GM23338 (cell line): ENCODE results near the gene MKLN1. TPM values are rescaled to one million over a fixed set of nuclear protein-coding genes. Genes with fewer than 3 reads are reported as not detected.

ENCODE experiments used
- ATAC-seq: fragments of 200-7000 bp; cut with Tn5 transposase; 3 replicates; pipeline ENCODE4 v1.9.1; 2020
- DNase-seq: peaks from one replicate; pipeline ENCODE4 v3.0.0-alpha.2; 2015; ENCODE audit warnings: low spot score
- H2AFZ ChIP-seq: fragments of 200-600 bp; sonication (generic); 2 replicates; pipeline ENCODE4 v1.8.0; 2016; ENCODE audit warnings: antibody characterized with exemption, mild to moderate bottlenecking, moderate library complexity
- H3F3A ChIP-seq: fragments of 200-600 bp; sonication (generic); replicated peaks from 2 replicates; pipeline ENCODE4 v1.8.0; 2017; ENCODE audit warnings: antibody characterized with exemption, mixed run types, low read depth
- H3K27ac ChIP-seq: fragments of 200-600 bp; sonication (generic); 2 replicates; pipeline ENCODE4 v1.6.1; 2016; ENCODE audit warnings: low read depth
- H3K27me3 ChIP-seq: fragments of 200-600 bp; sonication (generic); 2 replicates; pipeline ENCODE4 v1.8.0; 2016; ENCODE audit warnings: mild to moderate bottlenecking, mixed run types, moderate library complexity; ENCODE audit not compliant: insufficient read depth
- H3K36me3 ChIP-seq: fragments of 200-600 bp; sonication (generic); 2 replicates; pipeline ENCODE4 v1.8.0; 2016; ENCODE audit warnings: mild to moderate bottlenecking; ENCODE audit not compliant: insufficient read depth
- H3K4me1 ChIP-seq: fragments of 200-600 bp; sonication (generic); 2 replicates; pipeline ENCODE4 v1.8.0; 2016; ENCODE audit warnings: mild to moderate bottlenecking, moderate library complexity; ENCODE audit not compliant: insufficient read depth
- H3K4me2 ChIP-seq: fragments of 200-600 bp; sonication (generic); 2 replicates; pipeline ENCODE4 v1.7.1; 2017; ENCODE audit warnings: mixed run types
- H3K4me3 ChIP-seq: fragments of 200-600 bp; sonication (generic); 2 replicates; pipeline ENCODE4 v1.6.1; 2016; ENCODE audit warnings: mixed run types
- H3K79me2 ChIP-seq: fragments of 200-600 bp; sonication (generic); replicated peaks from 2 replicates; pipeline ENCODE4 v1.8.0; 2017; ENCODE audit warnings: mild to moderate bottlenecking; ENCODE audit not compliant: insufficient read depth
- H3K9me2 ChIP-seq: fragments of 200-600 bp; sonication (generic); 2 replicates; pipeline ENCODE4 v1.8.0; 2017; ENCODE audit not compliant: insufficient read depth
- H4K20me1 ChIP-seq: fragments of 200-600 bp; sonication (generic); replicated peaks from 2 replicates; pipeline ENCODE4 v1.8.0; 2017; ENCODE audit warnings: mild to moderate bottlenecking; ENCODE audit not compliant: insufficient read depth
- H3K27ac Mint-ChIP-seq: 2 replicates; pipeline ENCODE4 v1.8.0; 2020; ENCODE audit warnings: inconsistent platforms, mild to moderate bottlenecking, moderate library complexity, mixed read lengths
- H3K27me3 Mint-ChIP-seq: 3 replicates; pipeline ENCODE4 v1.8.0; 2022; ENCODE audit warnings: low read depth, mild to moderate bottlenecking, moderate library complexity, mixed read lengths, inconsistent platforms; ENCODE audit not compliant: insufficient read depth, poor library complexity
- H3K36me3 Mint-ChIP-seq: 3 replicates; pipeline ENCODE4 v1.8.0; 2021; ENCODE audit warnings: low read depth, mild to moderate bottlenecking, inconsistent platforms, moderate library complexity, mixed read lengths
- H3K4me1 Mint-ChIP-seq: 3 replicates; pipeline ENCODE4 v1.8.0; 2020; ENCODE audit warnings: mild to moderate bottlenecking, inconsistent platforms, mixed read lengths
- H3K4me3 Mint-ChIP-seq: 3 replicates; pipeline ENCODE4 v1.8.0; 2021; ENCODE audit warnings: moderate library complexity, mild to moderate bottlenecking, inconsistent platforms, mixed read lengths
- H3K9me3 Mint-ChIP-seq: 3 replicates; pipeline ENCODE4 v1.8.0; 2020; ENCODE audit warnings: moderate library complexity, mild to moderate bottlenecking, inconsistent platforms, mixed read lengths
- EZH2 ChIP-seq: fragments of 200-600 bp; sonication (generic); IDR thresholded peaks from one replicate; pipeline ENCODE4 v1.8.0; 2017; ENCODE audit warnings: antibody characterized with exemption, mild to moderate bottlenecking, low read depth; ENCODE audit not compliant: unreplicated experiment
- EZH2phosphoT487 ChIP-seq: fragments of 200-600 bp; sonication (generic); IDR thresholded peaks from one replicate; pipeline ENCODE4 v1.8.1; 2018; ENCODE audit warnings: antibody characterized with exemption; ENCODE audit not compliant: unreplicated experiment
- JUNB ChIP-seq: IDR thresholded peaks from one replicate; pipeline ENCODE4 v1.6.1; 2016; ENCODE audit warnings: antibody characterized with exemption; ENCODE audit not compliant: unreplicated experiment
- NANOG ChIP-seq: IDR thresholded peaks from 2 replicates; pipeline ENCODE4 v1.6.1; 2016; ENCODE audit warnings: antibody characterized with exemption, borderline replicate concordance
- ZNF114 ChIP-seq: fragments of 250-450 bp; sonication (Bioruptor Pico); IDR thresholded peaks from 2 replicates; pipeline ENCODE4 v1.5.0; 2020; ENCODE audit warnings: mild to moderate bottlenecking, moderate library complexity
- ZNF331 ChIP-seq: fragments of 250-450 bp; sonication (Bioruptor Pico); IDR thresholded peaks from 2 replicates; pipeline ENCODE4 v1.5.0; 2020; ENCODE audit warnings: low read depth, mild to moderate bottlenecking, moderate library complexity
- polyA plus RNA-seq: library from polyadenylated mRNA; unstranded; fragments of >200 nt; fragmentation: Nextera tagmentation; extraction: Ambion mirVana; gene quantifications from 2 replicates; pipeline ENCODE4 v1.2.1, GENCODE V29; 2016
- total RNA-seq: library from RNA; depleted of rRNA; stranded (reverse); fragments of >200 nt; shearing (Covaris generic); gene quantifications from 2 replicates; pipeline ENCODE4 v1.2.3, GENCODE V29; 2014
- TF ChIP-seq, protein P1 (sequence below): fragments of 250-450 bp; sonication (Bioruptor Pico); IDR thresholded peaks from 2 replicates; pipeline ENCODE4 v1.5.0; 2020; ENCODE audit warnings: mild to moderate bottlenecking, moderate library complexity

The MKLN1 gene
- total and polyA plus RNA-seq, 2 experiments from 2014 or later: 25.3 to 46.5 TPM

DNA sequence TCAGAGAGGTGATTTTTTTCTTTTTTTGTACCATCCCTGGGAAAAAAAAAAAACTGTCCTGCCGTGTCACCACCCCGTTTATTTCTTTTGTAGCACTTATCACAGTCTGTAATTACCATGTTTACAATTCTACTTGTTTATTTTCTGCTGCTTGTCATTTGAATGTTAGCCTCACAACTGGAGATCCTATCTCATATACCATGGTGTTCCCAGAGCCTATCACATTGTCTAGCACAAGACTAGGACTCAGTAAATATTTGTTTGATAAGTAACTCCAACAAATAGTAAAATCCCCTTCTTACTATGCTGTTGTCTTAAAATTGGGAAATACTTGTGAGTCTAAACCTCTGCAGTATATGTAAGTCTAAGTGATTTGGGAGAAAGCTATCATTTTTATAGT is 36.0 kb downstream of the MKLN1 start (continued):
- TF ChIP-seq, protein P1, sequence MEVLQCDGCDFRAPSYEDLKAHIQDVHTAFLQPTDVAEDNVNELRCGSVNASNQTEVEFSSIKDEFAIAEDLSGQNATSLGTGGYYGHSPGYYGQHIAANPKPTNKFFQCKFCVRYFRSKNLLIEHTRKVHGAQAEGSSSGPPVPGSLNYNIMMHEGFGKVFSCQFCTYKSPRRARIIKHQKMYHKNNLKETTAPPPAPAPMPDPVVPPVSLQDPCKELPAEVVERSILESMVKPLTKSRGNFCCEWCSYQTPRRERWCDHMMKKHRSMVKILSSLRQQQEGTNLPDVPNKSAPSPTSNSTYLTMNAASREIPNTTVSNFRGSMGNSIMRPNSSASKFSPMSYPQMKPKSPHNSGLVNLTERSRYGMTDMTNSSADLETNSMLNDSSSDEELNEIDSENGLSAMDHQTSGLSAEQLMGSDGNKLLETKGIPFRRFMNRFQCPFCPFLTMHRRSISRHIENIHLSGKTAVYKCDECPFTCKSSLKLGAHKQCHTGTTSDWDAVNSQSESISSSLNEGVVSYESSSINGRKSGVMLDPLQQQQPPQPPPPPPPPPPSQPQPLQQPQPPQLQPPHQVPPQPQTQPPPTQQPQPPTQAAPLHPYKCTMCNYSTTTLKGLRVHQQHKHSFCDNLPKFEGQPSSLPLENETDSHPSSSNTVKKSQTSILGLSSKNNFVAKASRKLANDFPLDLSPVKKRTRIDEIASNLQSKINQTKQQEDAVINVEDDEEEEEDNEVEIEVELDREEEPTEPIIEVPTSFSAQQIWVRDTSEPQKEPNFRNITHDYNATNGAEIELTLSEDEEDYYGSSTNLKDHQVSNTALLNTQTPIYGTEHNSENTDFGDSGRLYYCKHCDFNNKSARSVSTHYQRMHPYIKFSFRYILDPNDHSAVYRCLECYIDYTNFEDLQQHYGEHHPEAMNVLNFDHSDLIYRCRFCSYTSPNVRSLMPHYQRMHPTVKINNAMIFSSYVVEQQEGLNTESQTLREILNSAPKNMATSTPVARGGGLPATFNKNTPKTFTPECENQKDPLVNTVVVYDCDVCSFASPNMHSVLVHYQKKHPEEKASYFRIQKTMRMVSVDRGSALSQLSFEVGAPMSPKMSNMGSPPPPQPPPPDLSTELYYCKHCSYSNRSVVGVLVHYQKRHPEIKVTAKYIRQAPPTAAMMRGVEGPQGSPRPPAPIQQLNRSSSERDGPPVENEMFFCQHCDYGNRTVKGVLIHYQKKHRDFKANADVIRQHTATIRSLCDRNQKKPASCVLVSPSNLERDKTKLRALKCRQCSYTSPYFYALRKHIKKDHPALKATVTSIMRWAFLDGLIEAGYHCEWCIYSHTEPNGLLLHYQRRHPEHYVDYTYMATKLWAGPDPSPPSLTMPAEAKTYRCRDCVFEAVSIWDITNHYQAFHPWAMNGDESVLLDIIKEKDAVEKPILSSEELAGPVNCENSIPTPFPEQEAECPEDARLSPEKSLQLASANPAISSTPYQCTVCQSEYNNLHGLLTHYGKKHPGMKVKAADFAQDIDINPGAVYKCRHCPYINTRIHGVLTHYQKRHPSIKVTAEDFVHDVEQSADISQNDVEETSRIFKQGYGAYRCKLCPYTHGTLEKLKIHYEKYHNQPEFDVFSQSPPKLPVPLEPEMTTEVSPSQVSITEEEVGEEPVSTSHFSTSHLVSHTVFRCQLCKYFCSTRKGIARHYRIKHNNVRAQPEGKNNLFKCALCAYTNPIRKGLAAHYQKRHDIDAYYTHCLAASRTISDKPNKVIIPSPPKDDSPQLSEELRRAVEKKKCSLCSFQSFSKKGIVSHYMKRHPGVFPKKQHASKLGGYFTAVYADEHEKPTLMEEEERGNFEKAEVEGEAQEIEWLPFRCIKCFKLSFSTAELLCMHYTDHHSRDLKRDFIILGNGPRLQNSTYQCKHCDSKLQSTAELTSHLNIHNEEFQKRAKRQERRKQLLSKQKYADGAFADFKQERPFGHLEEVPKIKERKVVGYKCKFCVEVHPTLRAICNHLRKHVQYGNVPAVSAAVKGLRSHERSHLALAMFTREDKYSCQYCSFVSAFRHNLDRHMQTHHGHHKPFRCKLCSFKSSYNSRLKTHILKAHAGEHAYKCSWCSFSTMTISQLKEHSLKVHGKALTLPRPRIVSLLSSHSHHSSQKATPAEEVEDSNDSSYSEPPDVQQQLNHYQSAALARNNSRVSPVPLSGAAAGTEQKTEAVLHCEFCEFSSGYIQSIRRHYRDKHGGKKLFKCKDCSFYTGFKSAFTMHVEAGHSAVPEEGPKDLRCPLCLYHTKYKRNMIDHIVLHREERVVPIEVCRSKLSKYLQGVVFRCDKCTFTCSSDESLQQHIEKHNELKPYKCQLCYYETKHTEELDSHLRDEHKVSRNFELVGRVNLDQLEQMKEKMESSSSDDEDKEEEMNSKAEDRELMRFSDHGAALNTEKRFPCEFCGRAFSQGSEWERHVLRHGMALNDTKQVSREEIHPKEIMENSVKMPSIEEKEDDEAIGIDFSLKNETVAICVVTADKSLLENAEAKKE (CRISPR knock-in tag): no peak

DNA sequence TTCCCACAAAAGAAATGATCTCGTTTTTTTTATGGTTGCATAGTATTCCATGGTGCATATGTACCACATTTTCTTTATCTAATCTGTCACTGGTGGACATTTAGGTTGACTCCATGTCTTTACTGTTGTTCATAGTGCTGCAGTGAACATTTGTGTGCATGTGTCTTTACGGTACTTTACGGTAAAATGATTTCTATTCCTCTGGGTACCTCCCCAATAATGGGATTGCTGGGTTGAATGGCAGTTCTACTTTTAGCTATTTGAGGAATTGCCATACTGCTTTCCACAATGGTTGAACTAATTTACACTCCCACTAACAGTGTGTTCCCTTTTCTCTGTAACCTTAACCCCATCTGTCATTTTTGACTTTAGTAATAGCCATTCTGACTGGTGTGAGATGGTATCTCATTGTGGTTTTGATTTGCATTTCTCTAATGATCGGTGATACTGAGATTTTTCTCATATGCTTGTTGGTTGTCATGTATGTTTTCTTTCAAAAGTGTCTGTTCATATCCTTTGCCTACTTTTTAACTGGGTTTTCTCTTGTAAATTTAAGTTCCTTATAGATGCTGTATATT is 37.2 kb downstream of the MKLN1 start:
- H3K27me3 ChIP-seq: no peaks in the 10 kb centered on the region
- no peak overlapping the region for H2AFZ ChIP-seq
- peaks cover 100% of the 10 kb centered on the region for H3K79me2 ChIP-seq
- no peak overlapping the region for H3K4me3 ChIP-seq
- no peak for ATAC-seq
- H3K27ac ChIP-seq: no peak overlapping the region
- H3K4me2 ChIP-seq: no peak overlapping the region
- Mint-ChIP-seq H3K27ac (no peak overlapping the region), H3K36me3 (no peaks in the 10 kb centered on the region), H3K27me3 (peaks cover 3% of the 10 kb centered on the region), H3K4me1 (peaks cover 66% of the 10 kb centered on the region), H3K9me3 (no peaks in the 10 kb centered on the region), H3K4me3 (no peak overlapping the region)
- peaks cover 73% of the 10 kb centered on the region for H3K4me1 ChIP-seq
- peaks cover 24% of the 10 kb centered on the region for H4K20me1 ChIP-seq
- H3K9me2 ChIP-seq: no peaks in the 10 kb centered on the region
- DNase-seq: no peak
- H3K36me3 ChIP-seq: no peaks in the 10 kb centered on the region
- 0 out of 2 replicates have a peak, but pooled peaks cover under 1% of the 10 kb centered on the region for H3F3A ChIP-seq
- TF ChIP-seq ZNF331 (no peak), ZNF114 (no peak), EZH2phosphoT487 (no peak), JUNB (no peak), EZH2 (no peak), NANOG (no peak)
- TF ChIP-seq, protein P1 (CRISPR knock-in tag): no peak
